GM19328 (cell line): ENCODE results near the gene PLD6.
"Not testable (repeated sequence)": the region's sequence is repeated elsewhere in the genome, so short reads cannot be mapped to it uniquely, and the experiment has no call there.

Experiments used
- ATAC-seq: cut with Tn5 transposase; IDR thresholded peaks from one replicate; pipeline ENCODE4 v1.9.1; 2021; ENCODE audit warnings: mild to moderate bottlenecking, moderate library complexity; ENCODE audit not compliant: unreplicated experiment

PLD6 gene

DNA sequence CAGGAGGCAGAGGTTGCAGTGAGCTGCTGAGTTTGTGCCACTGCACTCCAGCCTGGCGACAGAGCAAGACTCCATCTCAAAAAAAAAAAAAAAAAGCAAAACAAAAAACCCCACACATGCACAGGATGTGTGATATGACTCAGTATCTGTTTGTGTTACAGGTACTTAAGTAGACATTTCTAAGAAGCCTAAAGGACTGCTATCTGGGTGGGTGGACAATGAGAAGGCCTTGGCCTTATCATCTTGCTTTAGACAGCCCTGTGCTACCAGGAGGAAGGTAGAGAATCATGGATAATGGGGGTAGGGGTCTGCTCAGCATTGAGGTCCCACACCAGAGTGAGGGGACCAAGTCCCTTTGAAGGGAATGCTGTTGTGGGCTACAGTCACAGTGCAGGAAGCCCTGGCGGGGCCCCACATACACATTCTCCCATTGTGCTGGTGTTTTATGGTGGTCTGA lies 26.7 kb downstream of the PLD6 start:
- no peak for ATAC-seq

DNA sequence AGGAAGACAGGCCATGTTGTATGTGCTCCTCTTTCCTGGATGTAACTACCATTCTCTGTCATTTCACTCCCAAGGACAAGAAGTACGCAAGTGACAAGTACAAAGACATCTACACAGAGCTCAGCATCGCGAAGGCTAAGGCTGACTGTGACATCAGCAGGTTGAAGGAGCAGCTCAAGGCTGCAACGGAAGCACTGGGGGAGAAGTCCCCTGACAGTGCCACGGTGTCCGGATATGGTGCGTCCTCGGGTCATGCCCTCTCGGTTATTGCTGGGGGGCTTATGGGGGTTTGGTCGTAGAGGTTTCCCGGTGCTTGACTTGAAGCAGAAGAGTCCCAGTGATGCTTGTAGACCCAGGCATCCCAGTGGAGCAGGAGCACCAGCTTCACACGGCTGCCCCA lies 29.0 kb downstream of the PLD6 start:
- ATAC-seq: no peak

GRCh38 chr17:17176341-17176740 lies 29.8 kb downstream of the PLD6 start:
- no peak for ATAC-seq

DNA sequence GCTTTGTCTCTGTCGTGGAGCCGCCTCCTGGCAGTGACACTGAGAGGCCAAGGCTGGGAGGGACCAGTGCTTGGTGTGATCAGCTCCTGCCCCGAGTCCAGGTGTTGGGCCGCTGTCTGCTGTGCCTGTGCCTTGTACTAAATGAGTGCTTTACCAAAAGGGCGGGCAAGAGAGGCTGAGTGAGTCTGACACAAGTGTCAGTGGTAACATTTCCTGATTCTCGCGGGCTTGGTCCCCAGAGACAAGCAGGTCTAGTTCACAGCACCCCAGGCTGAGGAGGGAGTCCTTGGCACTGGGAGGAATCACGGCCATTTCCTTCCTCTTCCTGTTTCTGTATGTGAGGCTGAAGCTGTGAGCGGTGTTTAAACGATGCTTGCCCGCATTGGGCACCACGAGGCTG lies 30.2 kb downstream of the PLD6 start:
- ATAC-seq: no peak

DNA sequence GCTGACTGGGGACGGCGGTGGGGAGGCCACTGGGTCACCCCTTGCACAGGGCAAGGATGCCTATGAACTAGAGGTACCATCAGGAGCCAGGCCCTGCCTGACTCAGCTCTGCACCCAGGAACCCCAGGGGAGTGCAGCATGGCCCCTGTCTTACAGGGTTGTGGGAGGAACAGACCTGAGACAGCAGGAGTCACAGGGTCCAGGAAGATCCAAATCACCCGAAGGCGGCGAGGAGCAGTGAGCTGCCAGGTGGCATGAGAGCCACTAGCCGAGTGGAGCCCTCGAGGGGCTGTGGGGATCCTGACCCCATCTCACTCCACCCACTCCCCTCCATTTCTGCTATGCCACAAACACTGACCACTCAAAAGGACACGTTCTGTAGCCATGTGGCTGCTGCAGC lies 30.8 kb downstream of the PLD6 start:
- no peak for ATAC-seq

DNA sequence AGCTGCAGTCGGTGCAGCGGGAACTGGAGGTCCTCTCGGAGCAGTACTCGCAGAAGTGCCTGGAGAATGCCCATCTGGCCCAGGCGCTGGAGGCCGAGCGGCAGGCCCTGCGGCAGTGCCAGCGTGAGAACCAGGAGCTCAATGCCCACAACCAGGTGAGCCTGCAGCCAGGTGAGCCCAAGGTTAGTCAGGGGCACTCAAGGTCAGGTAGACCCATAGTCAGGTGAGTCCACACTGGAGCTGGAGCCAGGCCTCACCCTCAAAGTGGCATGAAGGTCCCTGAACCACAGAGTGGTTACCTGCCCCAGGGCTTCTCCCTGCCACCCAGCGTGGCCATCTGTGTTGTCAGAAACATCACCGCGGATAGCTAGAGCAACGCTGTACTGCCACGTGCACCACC lies 32.2 kb downstream of the PLD6 start:
- ATAC-seq: no peak

- ATAC-seq: no peak
Observed at GRCh38 chr17:17172990-17173389, 33.1 kb downstream of the PLD6 start.

DNA sequence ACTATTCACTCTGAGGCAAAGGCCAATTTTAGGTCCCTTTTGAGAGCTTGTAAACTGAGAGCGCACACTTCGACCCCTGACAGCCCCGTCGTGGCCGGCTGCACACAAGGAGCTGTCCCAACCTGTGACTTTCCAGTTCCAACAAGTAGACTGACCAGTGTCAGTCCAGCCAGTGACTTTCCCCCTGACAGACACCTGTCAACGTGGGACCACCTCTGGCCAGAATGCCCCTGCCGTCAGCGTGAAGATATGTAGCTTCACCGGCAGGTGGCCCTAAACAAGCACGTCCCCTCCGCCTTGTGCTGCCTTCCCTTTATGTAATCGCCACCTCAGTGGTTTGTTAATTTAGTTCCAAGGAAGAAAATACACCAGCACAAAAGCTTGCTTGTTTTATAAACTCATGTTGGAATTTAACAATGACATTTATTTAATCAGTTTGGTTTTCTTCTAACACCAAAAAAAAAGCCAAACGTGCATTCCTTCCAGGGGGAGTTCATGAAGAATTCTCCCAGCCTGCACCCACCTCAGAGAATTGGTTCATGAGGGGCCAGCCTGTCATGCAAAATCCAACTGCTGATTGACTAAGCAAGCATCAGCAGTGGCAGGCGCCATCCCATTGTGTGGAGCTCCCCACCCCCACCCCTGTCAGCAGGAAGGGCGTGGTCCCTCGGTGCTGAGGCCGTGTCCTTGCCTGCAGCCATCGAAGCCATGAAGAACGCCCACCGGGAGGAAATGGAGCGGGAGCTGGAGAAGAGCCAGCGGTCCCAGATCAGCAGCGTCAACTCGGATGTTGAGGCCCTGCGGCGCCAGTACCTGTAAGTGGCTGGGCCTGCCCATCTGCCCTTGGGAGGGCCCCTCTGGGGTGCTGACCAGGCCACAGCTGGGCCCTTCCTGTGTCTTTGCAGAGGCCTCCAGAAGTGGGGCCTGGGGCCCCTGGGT lies 33.9 kb downstream of the PLD6 start:
- no peak for ATAC-seq

DNA sequence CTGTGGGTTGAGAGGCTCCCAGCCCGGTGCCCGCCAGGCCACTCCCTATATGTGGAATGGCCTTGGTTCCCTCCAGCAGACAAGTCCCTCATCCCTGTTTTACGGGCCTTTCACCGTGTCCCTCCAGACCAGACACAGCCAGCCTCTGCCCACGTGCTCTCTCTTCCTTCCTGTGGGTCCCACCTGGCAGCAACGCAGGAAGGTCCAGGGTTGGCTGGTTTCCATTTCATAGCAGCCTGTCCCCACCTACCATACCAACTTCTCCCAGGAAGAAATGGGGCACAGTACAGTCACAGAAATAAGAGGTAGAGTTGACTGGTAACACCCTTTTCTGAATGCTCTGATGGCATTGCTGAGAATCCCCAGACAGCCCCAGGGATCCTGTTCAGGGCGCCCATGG lies 34.9 kb downstream of the PLD6 start:
- no peak for ATAC-seq

DNA sequence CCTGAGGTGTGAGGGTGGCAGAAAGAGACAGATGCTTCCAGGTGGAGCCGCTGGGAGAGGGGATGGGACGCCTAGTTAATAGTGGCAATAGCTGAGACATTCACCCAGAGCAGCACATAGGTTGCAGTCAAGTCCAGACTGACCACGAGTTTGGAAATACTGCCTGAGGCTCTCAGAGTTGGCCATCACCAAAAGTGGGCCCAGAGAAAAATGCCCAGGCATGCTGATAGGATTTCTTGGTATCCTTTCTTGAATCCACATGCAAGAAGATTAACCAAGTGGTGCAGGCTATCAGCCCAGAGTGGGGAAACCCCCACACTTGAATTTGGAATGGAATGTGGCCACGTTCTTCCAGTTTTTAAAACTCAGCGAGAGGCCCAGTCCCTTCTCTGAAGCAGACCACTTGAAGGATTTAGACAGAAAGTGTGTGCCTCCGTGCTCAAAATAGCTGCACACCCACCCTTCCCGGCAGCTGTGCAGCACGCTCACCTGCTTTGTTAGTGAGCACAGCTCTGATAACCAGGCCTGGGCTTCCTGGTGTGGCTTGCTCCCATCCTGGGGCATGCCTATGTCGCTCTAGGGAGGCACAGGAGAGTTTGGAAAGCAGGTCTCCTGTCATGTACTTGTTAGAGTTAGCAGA lies 35.7 kb downstream of the PLD6 start:
- no peak for ATAC-seq

DNA sequence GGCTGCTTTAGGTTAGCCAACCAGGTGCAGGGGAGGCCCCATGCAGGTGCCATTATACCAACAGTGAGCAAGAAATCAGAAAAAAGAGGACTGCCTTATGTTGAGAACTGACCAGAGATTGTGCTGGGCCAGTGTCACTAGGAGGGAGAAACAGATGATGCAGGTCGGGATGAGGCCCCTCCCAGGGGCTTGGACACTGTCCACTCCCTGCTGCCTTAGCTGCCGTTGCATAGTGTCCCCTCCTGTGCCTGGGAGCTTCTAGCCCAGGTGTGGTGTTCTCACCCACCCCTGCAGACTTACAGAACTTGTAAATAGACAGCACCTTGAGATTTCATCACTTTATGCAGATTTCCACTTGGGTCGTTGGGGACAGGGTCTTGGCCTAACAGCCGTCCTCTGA lies 36.7 kb downstream of the PLD6 start:
- no peak for ATAC-seq

GRCh38 chr17:17168401-17168800 lies 37.7 kb downstream of the PLD6 start:
- ATAC-seq: no peak

DNA sequence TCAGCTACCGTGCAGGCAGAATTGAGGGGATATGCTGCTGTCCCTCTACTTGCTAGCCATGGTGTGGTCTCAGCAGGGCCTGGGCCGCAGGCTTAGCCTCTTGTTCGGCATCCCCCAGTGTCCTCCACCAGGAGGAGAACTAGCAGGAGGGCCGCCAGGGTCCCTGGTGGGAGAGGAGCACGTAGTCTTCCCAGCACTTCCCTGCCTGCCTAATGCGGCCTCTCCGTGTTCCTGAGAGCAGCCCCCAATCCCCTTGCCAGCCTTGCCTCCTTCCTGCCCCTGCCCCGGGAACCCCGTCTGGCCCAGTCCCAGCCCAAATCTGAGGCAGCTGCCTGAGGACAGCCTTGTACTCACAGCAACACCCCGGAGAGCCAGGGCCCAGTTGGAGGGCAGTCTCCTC lies 38.1 kb downstream of the PLD6 start:
- ATAC-seq: no peak

GRCh38 chr17:17167356-17167755 lies 38.8 kb downstream of the PLD6 start:
- ATAC-seq: no peak

- no peak for ATAC-seq
Observed at GRCh38 chr17:17166446-17166845, 39.7 kb downstream of the PLD6 start.

- no peak for ATAC-seq
Observed at GRCh38 chr17:17165666-17166308, 40.3 kb downstream of the PLD6 start.

- ATAC-seq: no peak
Observed at GRCh38 chr17:17164676-17165075, 41.5 kb downstream of the PLD6 start.

DNA sequence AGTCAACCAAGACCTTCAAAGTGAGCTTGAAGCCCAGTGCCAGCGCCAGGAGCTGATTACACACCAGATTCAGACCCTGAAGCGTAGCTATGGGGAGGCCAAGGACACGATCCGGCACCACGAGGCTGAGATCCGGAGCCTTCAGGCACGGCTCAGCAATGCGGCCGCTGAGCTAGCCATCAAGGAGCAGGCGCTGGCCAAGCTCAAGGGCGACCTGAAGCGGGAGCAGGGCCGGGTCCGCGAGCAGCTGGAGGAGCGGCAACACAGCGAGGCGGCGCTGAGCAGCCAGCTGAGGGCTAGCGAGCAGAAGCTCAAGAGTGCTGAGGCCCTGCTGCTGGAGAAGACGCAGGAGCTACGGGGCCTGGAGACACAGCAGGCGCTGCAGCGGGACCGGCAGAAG lies 42.0 kb downstream of the PLD6 start:
- ATAC-seq: no peak

- no peak for ATAC-seq
Observed at GRCh38 chr17:17161759-17162158, 44.4 kb downstream of the PLD6 start.

DNA sequence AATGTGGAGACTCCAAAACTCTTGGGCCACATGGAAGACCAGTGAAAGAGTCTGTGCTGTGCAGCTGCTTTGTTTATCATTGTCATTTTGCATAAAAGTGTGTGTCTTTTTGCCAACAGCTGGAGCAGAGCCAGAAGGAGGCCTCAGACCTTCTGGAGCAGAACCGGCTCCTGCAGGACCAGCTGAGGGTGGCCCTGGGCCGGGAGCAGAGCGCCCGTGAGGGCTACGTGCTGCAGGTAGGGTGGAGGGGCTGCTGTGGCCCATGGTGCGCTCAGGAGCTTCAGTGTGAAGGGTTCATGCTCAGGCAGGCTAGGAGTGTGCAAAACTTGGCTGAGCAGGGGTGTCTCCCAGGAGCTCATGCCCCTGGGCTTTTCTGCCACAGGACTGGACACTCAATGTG lies 45.0 kb downstream of the PLD6 start:
- ATAC-seq: no peak

GRCh38 chr17:17159571-17159970 lies 46.6 kb downstream of the PLD6 start:
- no peak for ATAC-seq

- ATAC-seq: not testable (repeated sequence)
Observed at GRCh38 chr17:17158506-17158905, 47.6 kb downstream of the PLD6 start.
